SK-N-MC (cell line): ENCODE data around the gene FUNDC2.

Experiments
- DNase-seq: peaks from one replicate; pipeline ENCODE4 v3.0.0-alpha.2; 2011; ENCODE audit warnings: low read depth, low spot score
- H3K27ac ChIP-seq: fragments of 200-600 bp; sonication (generic); 2 replicates; pipeline ENCODE4 v1.5.1; 2016; ENCODE audit warnings: mixed run types
- H3K36me3 ChIP-seq: fragments of 200-600 bp; sonication (generic); 2 replicates; pipeline ENCODE4 v1.6.1; 2017; ENCODE audit warnings: antibody characterized with exemption, low read length, mixed read lengths; ENCODE audit not compliant: insufficient read depth
- H3K4me3 ChIP-seq: fragments of 200-600 bp; sonication (generic); 2 replicates; pipeline ENCODE4 v1.5.1; 2016
- H3K9ac ChIP-seq: fragments of 200-600 bp; sonication (generic); 2 replicates; pipeline ENCODE4 v1.8.0; 2017; ENCODE audit warnings: mixed run types, mixed read lengths; ENCODE audit not compliant: insufficient read length
- H3K9me3 ChIP-seq: fragments of 200-600 bp; sonication (generic); 2 replicates; pipeline ENCODE4 v1.6.1; 2017; ENCODE audit warnings: low read depth, mild to moderate bottlenecking, antibody characterized with exemption, low read length, moderate library complexity, mixed read lengths
- EZH2 ChIP-seq: fragments of 200-600 bp; sonication (generic); IDR thresholded peaks from one replicate; pipeline ENCODE4 v1.6.1; 2017; ENCODE audit warnings: antibody characterized with exemption
- FOXP2 ChIP-seq: optimal IDR thresholded peaks from 2 replicates; pipeline ENCODE3; 2011; ENCODE audit warnings: mild to moderate bottlenecking, moderate library complexity; ENCODE audit not compliant: insufficient read depth; ENCODE audit errors: extremely low read length, control extremely low read depth
- POLR2AphosphoS5 ChIP-seq: IDR thresholded peaks from 2 replicates; pipeline ENCODE4 v1.6.1; 2012; ENCODE audit warnings: mild to moderate bottlenecking, low read depth, low read length, borderline replicate concordance

Gene FUNDC2

DNA sequence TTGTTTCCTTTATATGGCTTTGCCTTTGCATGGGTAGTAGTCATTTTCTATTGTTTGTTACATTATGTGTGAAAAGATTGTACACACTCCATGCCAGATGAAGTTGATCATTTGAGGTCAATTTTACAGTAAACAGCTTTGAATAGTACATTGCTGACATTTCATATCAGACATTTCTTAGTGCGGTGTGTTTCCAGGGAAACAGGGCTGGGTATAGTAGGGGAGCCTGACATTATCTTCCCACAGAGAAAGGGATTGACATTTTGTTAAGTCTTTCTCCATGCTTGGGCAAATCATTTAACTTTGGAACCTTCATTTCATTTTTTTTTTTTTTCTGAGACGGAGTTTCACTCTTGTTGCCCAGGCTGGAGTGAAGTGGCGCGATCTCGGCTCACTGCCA, 5.0 kb downstream of the FUNDC2 start:
- no peak for DNase-seq
- H3K27ac ChIP-seq = no peak overlapping the region
- TF ChIP-seq POLR2AphosphoS5 (no peak), FOXP2 (no peak)
- H3K9me3 ChIP-seq = no peaks in the 10 kb centered on the region
- peaks cover 32% of the 10 kb centered on the region for H3K36me3 ChIP-seq
- no peak overlapping the region for H3K4me3 ChIP-seq
- no peak overlapping the region for H3K9ac ChIP-seq

DNA sequence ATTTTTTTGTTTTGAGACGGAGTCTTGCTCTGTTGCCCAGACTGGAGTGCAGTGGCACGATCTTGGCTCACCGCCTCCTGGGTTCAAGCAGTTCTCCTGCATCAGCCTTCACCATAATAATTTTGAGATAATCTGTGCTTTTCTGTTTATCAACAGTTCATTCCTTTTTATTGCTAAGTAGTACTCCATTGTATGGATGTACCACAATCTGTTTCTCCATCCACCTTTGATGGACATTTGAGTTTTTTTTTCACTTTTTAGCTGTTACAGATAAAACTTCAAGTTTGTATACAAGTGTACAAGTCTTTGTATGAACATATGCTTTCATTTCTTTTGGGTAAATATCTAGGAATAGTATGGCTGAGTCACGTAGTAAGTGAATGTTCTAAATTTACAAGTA, 9.0 kb downstream of the FUNDC2 start:
- H3K9ac ChIP-seq = no peak overlapping the region

DNA sequence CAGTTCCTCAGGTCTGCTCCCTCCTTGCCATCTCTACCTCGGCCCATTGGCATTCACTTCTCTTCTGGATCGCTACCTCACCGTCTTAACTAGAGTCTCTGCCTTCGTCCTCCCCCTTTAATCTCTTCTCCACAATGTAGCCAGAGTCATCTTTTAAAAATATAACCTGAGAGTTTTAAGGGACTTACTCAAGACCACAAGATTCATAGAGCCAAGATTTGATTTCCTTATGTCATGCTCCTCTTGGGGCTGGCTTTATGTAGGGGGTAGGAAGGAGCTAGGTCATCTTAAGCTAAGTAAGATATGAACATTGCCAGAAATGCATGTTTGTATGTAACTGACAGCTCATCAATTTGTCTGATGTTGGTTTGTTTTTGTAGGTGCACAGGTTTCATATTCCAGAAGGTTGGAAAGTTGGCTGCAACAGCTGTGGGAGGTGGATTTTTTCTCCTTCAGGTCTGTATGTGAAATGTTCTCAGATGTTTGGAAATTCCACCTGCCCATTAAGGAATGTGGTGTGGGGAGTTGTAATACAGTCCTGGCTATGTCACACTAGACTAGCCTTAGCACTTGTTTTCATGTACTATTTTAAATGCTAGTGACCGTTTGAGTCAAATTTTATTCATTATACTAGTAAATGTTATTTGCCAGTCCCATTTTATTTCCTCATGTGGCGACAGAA, 19.6 kb downstream of the FUNDC2 start:
- no peak overlapping the region for H3K27ac ChIP-seq
- H3K9ac ChIP-seq = no peak overlapping the region
- DNase-seq = no peak
- no peak overlapping the region for H3K4me3 ChIP-seq
- no peaks in the 10 kb centered on the region for H3K9me3 ChIP-seq
- H3K36me3 ChIP-seq = no peaks in the 10 kb centered on the region
- TF ChIP-seq FOXP2 (no peak), POLR2AphosphoS5 (no peak), EZH2 (no peak)

More for the DNA sequence above, 9.0 kb downstream of the FUNDC2 start:
- Histone ChIP-seq H3K9me3 (no peaks in the 10 kb centered on the region; the same call in 1 of the 2 replicates), H3K36me3 (peaks cover 45% of the 10 kb centered on the region), H3K4me3 (no peak overlapping the region), H3K27ac (no peak overlapping the region)
- TF ChIP-seq EZH2 = no peak
- TF ChIP-seq POLR2AphosphoS5 = no peak
- TF ChIP-seq FOXP2 = no peak
- no peak for DNase-seq

DNA sequence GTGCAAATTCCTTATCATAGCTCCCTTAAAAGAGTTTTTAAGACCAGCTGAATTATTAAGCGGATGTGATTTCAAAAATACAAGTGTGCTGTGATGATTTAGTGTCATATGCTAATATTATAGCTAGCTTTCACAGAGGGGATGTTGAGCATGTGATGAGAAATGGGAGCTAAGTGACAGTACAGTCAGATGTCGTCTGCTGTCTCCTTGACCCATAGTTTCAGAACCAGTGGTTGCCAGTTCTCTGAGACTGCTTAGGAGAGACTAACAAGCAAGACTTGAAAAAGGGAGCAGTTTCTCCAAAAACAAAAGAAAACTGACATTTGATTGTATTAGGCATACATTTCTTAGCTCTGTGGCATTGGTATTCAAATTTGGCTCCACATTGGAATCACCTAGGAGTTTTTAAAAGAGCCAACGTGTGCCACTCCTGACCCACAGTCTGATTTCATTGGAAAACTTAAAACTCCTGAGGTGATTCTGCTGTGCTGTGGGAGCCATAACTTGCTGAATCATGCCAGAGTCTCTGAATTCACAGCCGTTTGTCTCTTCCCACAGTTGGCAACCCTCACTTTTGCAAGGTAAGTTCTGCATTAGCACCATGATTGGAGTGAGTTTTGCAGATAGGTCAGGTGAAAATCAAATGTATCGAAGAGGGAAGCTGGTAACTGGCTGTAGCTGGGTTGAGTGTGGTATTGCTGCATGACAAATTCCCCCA, 20.3 kb downstream of the FUNDC2 start:
- peaks cover 3% of the 10 kb centered on the region; the same call in 1 of the 2 replicates for H3K36me3 ChIP-seq
- no peaks in the 10 kb centered on the region for H3K9me3 ChIP-seq
- no peak overlapping the region for H3K27ac ChIP-seq
- H3K9ac ChIP-seq = no peak overlapping the region
- DNase-seq = no peak
- TF ChIP-seq FOXP2 = no peak
- TF ChIP-seq POLR2AphosphoS5 = no peak
- TF ChIP-seq EZH2 = no peak
- H3K4me3 ChIP-seq = no peak overlapping the region

DNA sequence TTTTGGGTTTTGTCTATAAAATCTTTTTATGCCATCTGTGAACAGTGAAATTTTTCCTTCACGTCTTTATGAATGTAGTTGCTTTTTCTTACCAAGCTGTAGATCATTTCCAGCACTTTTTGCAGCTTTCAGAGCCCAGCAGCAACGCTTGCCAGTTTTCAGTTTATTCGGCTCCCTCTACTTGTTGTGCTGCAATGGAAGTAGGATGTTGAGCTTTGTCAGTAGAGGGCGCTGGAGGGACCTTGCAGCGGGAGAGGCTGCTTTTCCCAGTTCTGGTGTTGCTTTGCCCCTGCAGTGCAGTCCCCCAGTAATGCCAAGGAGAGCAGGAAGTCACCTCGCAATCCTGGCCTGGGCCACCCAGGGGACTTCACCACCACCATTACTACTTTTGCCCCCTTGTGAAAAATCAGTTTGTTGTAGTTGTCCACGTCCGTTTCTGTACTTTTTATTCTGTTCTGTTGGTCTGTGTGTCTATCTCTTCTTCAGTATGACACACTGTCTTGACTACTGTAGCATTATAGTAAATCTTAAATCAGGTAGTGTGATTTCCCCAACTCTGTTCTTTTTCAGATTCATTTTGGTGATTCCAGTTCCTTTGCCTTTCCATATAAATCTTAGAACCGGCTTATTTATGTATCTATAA, 22.5 kb downstream of the FUNDC2 start:
- peaks cover 5% of the 10 kb centered on the region; the same call in 1 of the 2 replicates for H3K36me3 ChIP-seq
- no peak for DNase-seq
- H3K4me3 ChIP-seq = no peak overlapping the region
- H3K9ac ChIP-seq = no peak overlapping the region
- no peaks in the 10 kb centered on the region for H3K9me3 ChIP-seq
- TF ChIP-seq FOXP2 (no peak), POLR2AphosphoS5 (no peak), EZH2 (no peak)
- H3K27ac ChIP-seq = no peak overlapping the region

DNA sequence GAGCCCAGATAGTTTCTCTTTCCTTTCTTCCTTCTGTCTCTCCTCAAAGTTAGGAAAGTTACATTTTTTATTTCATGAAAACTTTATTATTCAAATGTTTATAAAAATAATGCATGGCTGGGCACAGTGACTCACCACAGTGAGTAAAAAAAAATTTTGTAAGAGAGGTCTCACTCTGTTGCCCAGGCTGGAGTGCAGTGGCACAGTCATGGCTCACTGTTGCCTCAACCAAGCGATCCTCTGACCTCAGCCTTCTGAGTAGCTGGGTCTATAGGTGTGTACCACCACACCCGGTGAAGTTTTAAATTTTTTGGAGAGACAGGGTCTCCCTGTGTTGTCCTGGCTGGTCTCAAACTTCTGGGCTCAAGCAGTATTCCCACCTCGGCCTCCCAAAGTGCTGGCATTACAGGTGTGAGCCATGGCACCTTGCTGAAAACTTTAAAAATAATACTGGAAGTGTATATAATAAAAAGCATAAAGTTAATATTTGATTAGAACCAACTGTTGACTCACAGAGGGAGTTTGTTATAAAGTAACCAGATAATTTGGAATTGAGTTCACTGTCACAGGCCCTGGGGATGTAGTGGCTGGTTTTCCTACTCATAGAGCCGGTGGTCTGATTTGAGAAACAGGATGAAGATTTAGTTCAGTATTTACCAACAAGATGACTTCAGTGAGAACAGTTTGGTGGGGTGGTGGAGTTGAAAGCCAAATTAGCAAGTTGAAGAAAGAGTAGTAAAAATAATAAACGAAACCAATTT, 26.3 kb downstream of the FUNDC2 start:
- TF ChIP-seq POLR2AphosphoS5 = no peak
- Histone ChIP-seq H3K9me3 (no peaks in the 10 kb centered on the region), H3K36me3 (peaks cover 5% of the 10 kb centered on the region; the same call in 1 of the 2 replicates), H3K4me3 (no peak overlapping the region), H3K9ac (no peak overlapping the region), H3K27ac (no peak overlapping the region)
- no peak for DNase-seq

DNA sequence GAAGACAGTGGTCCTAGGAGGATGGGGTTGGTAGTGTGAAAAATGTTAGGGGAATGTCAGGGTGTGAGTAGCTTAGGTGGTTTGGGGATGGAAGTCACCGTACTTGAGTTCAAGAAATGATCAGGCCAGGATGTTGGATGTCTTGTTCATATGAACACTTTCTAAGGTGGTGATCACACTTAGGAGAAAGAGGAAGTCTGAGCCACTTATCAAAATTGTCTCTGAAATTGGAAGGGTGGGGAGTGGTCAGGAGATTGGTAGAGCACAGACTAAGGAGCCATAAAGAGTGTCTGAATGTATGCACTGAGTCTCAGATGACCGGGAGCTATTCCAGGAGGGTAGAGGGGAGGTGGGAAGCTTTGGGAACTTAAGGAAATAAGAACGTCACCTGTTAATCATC, 27.0 kb downstream of the FUNDC2 start:
- TF ChIP-seq POLR2AphosphoS5 = no peak
- no peak for TF ChIP-seq FOXP2
- TF ChIP-seq EZH2 = no peak
- no peak overlapping the region for H3K27ac ChIP-seq
- peaks cover 5% of the 10 kb centered on the region; the same call in 1 of the 2 replicates for H3K36me3 ChIP-seq
- no peak for DNase-seq
- no peaks in the 10 kb centered on the region for H3K9me3 ChIP-seq
- no peak overlapping the region for H3K9ac ChIP-seq
- H3K4me3 ChIP-seq = no peak overlapping the region

DNA sequence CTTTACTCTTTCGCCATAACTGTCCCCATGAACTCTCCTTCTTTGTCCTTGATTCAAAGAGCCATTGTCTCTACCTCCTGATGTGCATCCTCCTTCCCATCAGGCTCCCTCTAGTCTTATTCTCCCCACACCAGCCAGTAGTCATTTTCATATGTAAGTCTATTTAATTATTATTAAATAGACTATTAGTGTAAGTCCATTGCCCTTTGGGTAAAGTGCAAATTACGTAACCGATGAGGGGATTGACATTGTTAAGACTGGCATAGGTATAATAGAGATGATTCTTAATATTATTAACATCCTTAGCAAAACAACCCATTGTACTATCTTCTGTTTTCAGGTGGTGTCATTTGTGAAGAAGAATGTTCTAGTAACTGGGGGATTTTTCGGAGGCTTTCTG, 27.6 kb downstream of the FUNDC2 start:
- H3K27ac ChIP-seq = no peak overlapping the region
- TF ChIP-seq POLR2AphosphoS5 (no peak), EZH2 (no peak), FOXP2 (no peak)
- H3K36me3 ChIP-seq = peaks cover 5% of the 10 kb centered on the region; the same call in 1 of the 2 replicates
- no peak overlapping the region for H3K9ac ChIP-seq
- no peak for DNase-seq
- H3K4me3 ChIP-seq = no peak overlapping the region
- no peaks in the 10 kb centered on the region for H3K9me3 ChIP-seq
